ENCODE results near the gene SLC24A3. TPM values are rescaled to one million over a fixed set of nuclear protein-coding genes. Genes with fewer than 3 reads are reported as not detected.

Gene SLC24A3
- total RNA-seq, 1 donor from 2014 or later: 0.51 TPM

GRCh38 chr20:19746396-19746795 lies 534.0 kb downstream of the SLC24A3 start:
- DNase-seq (ENCODE audit: low read depth, low spot score): no peak
- Mint-ChIP-seq H3K27me3 (ENCODE audit: low read depth) (no peaks in the 10 kb centered on the region), H3K4me3 (no peak overlapping the region), H3K36me3 (ENCODE audit: low read depth) (no peaks in the 10 kb centered on the region), H3K27ac (ENCODE audit: unreplicated experiment) (no peak overlapping the region), H3K4me1 (peaks cover 3% of the 10 kb centered on the region), H3K9me3 (peaks cover 3% of the 10 kb centered on the region)
- TF ChIP-seq, protein P1, sequence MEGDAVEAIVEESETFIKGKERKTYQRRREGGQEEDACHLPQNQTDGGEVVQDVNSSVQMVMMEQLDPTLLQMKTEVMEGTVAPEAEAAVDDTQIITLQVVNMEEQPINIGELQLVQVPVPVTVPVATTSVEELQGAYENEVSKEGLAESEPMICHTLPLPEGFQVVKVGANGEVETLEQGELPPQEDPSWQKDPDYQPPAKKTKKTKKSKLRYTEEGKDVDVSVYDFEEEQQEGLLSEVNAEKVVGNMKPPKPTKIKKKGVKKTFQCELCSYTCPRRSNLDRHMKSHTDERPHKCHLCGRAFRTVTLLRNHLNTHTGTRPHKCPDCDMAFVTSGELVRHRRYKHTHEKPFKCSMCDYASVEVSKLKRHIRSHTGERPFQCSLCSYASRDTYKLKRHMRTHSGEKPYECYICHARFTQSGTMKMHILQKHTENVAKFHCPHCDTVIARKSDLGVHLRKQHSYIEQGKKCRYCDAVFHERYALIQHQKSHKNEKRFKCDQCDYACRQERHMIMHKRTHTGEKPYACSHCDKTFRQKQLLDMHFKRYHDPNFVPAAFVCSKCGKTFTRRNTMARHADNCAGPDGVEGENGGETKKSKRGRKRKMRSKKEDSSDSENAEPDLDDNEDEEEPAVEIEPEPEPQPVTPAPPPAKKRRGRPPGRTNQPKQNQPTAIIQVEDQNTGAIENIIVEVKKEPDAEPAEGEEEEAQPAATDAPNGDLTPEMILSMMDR (conservative IDR thresholded peaks at IDR 0.05): no peak

DNA sequence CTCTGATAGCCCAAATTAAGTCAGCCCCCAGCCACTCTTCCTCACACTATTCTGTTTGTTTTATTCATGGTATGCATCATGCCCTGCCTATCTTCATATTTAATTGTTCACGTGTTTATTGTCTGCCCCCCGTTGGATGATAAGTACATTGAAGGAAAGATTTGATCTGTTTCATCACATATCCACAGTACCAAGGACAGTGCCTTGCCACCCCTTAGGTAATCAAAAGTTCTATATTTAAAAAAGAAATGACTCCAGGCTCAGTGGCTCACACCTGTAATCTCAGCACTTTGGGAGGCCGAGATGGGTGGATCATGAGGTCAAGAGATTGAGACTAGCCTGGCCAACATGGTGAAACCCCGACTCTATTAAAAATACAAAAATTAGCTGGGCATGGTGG lies 535.5 kb downstream of the SLC24A3 start:
- no peaks in the 10 kb centered on the region for H3K27me3 Mint-ChIP-seq (ENCODE audit: low read depth)
- H3K9me3 Mint-ChIP-seq: peaks cover 3% of the 10 kb centered on the region
- H3K27ac Mint-ChIP-seq (ENCODE audit: unreplicated experiment): no peak overlapping the region
- no peaks in the 10 kb centered on the region for H3K36me3 Mint-ChIP-seq (ENCODE audit: low read depth)
- TF ChIP-seq, protein P1 (conservative IDR thresholded peaks at IDR 0.05): no peak
- peaks cover 3% of the 10 kb centered on the region for H3K4me1 Mint-ChIP-seq
- no peak for DNase-seq (ENCODE audit: low read depth, low spot score)
- no peak overlapping the region for H3K4me3 Mint-ChIP-seq

DNA sequence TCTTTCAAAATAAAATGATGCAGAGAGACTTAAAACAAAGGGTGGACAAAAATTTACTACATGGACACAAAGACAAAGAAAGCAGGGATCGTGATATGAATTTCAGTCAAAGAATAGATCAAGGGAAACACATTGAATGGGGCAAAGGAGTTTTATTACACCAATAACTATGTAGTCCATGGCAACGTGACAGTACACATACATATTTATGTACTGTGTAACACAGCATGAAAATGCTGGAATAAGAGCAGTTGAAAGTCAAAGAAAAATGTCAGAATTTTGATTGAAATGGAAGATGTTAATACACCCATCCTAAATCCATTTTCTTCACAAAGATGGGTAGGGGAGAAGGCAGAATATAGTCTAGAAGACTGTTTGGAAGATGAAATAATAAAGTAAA lies 536.2 kb downstream of the SLC24A3 start:
- H3K4me3 Mint-ChIP-seq: no peak overlapping the region
- H3K4me1 Mint-ChIP-seq: peaks cover 3% of the 10 kb centered on the region
- no peaks in the 10 kb centered on the region for H3K36me3 Mint-ChIP-seq (ENCODE audit: low read depth)
- peaks cover 2% of the 10 kb centered on the region for H3K27me3 Mint-ChIP-seq (ENCODE audit: low read depth)
- H3K9me3 Mint-ChIP-seq: peaks cover 3% of the 10 kb centered on the region
- no peak for DNase-seq (ENCODE audit: low read depth, low spot score)
- no peak overlapping the region for H3K27ac Mint-ChIP-seq (ENCODE audit: unreplicated experiment)
- TF ChIP-seq, protein P1 (conservative IDR thresholded peaks at IDR 0.05): no peak

DNA sequence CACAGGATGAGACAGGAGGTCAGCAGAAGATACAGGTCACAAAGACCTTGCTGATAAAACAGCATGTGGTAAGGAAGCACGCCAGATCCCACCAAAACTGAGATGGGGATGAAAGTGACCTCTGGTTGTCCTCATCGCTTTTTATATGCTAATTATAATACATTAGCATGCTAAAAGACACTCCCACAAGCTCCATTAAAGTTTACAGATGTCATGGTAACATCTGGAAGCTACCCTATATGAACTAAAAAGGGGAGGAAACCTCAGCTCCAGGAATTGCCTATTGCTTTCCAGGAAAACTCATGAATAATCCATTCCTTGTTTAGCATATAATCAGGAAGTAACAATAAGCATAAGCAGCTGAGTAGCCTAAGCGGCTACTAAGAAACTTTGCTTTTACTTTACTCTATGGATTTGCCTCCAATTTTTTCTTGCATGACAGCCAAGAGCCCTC lies 537.2 kb downstream of the SLC24A3 start:
- H3K4me3 Mint-ChIP-seq: no peak overlapping the region
- peaks cover 3% of the 10 kb centered on the region for H3K27me3 Mint-ChIP-seq (ENCODE audit: low read depth)
- H3K27ac Mint-ChIP-seq (ENCODE audit: unreplicated experiment): no peak overlapping the region
- H3K36me3 Mint-ChIP-seq (ENCODE audit: low read depth): no peaks in the 10 kb centered on the region
- peaks cover 1% of the 10 kb centered on the region for H3K4me1 Mint-ChIP-seq
- no peak for DNase-seq (ENCODE audit: low read depth, low spot score)
- H3K9me3 Mint-ChIP-seq: peaks cover 3% of the 10 kb centered on the region
- TF ChIP-seq, protein P1 (conservative IDR thresholded peaks at IDR 0.05): no peak

DNA sequence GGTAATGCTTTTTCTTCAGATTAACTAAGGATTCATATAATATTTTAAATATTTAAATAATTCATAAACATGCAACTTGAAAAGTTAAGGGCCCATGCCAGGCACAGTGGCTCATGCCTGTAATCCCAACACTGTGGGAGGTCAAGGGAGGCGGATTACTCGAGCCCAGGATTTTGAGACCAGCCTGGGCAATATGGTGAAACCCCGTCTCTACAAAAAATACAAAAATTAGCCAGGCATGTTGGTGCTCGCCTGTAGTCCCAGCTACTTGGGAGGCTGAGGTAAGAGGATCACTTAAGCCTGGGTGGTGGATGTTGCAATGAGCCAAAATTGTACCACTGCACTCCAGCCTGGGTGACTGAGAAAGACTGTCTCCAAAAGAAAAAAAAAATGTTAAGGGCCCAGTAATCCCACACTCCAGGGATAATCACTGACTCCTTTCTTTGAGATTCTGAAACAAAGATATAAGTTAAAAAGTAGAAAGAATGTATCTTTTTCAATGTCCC lies 537.7 kb downstream of the SLC24A3 start:
- TF ChIP-seq, protein P1 (conservative IDR thresholded peaks at IDR 0.05): no peak
- no peaks in the 10 kb centered on the region for H3K36me3 Mint-ChIP-seq (ENCODE audit: low read depth)
- no peaks in the 10 kb centered on the region for H3K4me1 Mint-ChIP-seq
- H3K27me3 Mint-ChIP-seq (ENCODE audit: low read depth): peaks cover 3% of the 10 kb centered on the region
- DNase-seq (ENCODE audit: low read depth, low spot score): no peak
- peaks cover 2% of the 10 kb centered on the region for H3K9me3 Mint-ChIP-seq
- no peak overlapping the region for H3K4me3 Mint-ChIP-seq
- H3K27ac Mint-ChIP-seq (ENCODE audit: unreplicated experiment): no peak overlapping the region
